AG09309 (cell line): Measurements from ENCODE around the gene CD72.
A peak's percentile ranks its signal among the peaks of the same experiment; 100 is the strongest.

ENCODE experiments used
- DNase-seq: peaks from one replicate; pipeline ENCODE4 v3.0.0-alpha.2; 2010; ENCODE audit warnings: low read depth
- H3K4me3 ChIP-seq: 2 replicates; pipeline ENCODE4 v1.5.1; 2011; ENCODE audit warnings: mild to moderate bottlenecking, low read depth, low read length, moderate library complexity; ENCODE audit not compliant: control insufficient read depth
- CTCF ChIP-seq: IDR thresholded peaks from 2 replicates; pipeline ENCODE4 v1.5.1; 2011; ENCODE audit warnings: mild to moderate bottlenecking, low read depth, low read length, inconsistent platforms; ENCODE audit not compliant: insufficient read depth, control insufficient read depth; ENCODE audit errors: missing control alignments

CD72 gene

GRCh38 chr9:35606138-35606504, 12.1 kb downstream of the CD72 start:
- H3K4me3 ChIP-seq = peak overlapping the region; percentile 74
- TF ChIP-seq CTCF = no peak
- no peak for DNase-seq

- peak overlapping the region; percentile 74 for H3K4me3 ChIP-seq
- DNase-seq = no peak
- TF ChIP-seq CTCF = no peak
Observed at GRCh38 chr9:35605351-35606137, 12.7 kb downstream of the CD72 start.

- no peak for DNase-seq
- peak within 1 kb of the TSS; percentile 74 for H3K4me3 ChIP-seq
- TF ChIP-seq CTCF = no peak
Observed at GRCh38 chr9:35604578-35605350, 13.4 kb downstream of the CD72 start, which contains the start of gene TESK1. TSS of gene TESK1 (plus strand) at chr9:35605262. CDS start at chr9:35605620, 358 bp downstream.

DNA sequence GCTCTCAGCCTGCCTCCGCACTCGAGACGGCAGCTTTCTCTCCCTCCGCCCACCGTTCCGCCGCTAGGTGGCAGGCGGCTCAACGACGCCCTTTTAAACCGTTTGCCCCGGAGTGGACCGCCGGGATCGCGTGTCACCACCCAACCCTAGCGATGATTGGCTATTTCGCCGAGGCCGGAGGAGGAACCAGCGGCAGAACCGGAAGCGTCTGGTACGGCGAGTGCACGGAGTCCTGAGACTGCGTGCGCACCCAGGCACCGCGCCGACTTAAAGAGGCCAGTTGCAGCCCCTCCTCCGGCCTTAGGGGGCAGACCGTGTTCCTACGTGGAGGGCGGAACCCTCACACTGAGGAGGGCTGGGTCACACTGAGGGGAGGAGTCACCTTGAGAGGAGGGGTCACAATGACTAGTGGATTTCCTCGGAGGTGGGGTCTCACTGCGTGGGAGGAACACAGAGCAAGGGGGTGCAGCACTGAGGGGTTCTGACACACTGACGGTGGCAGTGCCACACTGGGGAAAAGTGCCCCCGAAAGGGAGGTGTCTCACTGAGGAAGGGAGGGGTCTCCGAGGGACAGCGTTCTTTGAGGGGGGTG, 14.1 kb downstream of the CD72 start:
- peak overlapping the region; percentile 51 for H3K4me3 ChIP-seq
- DNase-seq = peak; percentile 97
- peak; percentile 93 for TF ChIP-seq CTCF

- peak; percentile 76 for DNase-seq
Observed at GRCh38 chr9:35603506-35603985, 14.7 kb downstream of the CD72 start.

More at GRCh38 chr9:35603506-35603985, 14.7 kb downstream of the CD72 start:
- peak overlapping the region; percentile 28 for H3K4me3 ChIP-seq
- no peak for TF ChIP-seq CTCF
